ENCODE results near the gene NT5DC3.

Gene NT5DC3

GRCh38 chr12:103780093-103780440 lies 61.0 kb downstream of the NT5DC3 start:
- in situ Hi-C loops (cut with MboI; ENCODE audit: low sequenced_read_pairs, unreplicated experiment) = no loop called here
- no peak for TF ChIP-seq CTCF (IDR thresholded peaks at IDR 0.05; ENCODE audit: borderline replicate concordance, control extremely low read depth, extremely low read depth, insufficient read depth, missing control alignments)
- DNase-seq (ENCODE audit: low spot score) = no peak

- no peak for DNase-seq (ENCODE audit: low spot score)
- in situ Hi-C loops (cut with MboI; ENCODE audit: low sequenced_read_pairs, unreplicated experiment) = no loop called here
- TF ChIP-seq CTCF (IDR thresholded peaks at IDR 0.05; ENCODE audit: borderline replicate concordance, control extremely low read depth, extremely low read depth, insufficient read depth, missing control alignments) = no peak
These were observed 61.5 kb downstream of the NT5DC3 start for GRCh38 chr12:103779410-103780092.

GRCh38 chr12:103778781-103779180 lies 62.3 kb downstream of the NT5DC3 start:
- TF ChIP-seq CTCF (IDR thresholded peaks at IDR 0.05; ENCODE audit: borderline replicate concordance, control extremely low read depth, extremely low read depth, insufficient read depth, missing control alignments) = no peak
- in situ Hi-C loops (cut with MboI; ENCODE audit: low sequenced_read_pairs, unreplicated experiment) = no loop called here
- DNase-seq (ENCODE audit: low spot score) = no peak

- no peak for DNase-seq (ENCODE audit: low spot score)
- in situ Hi-C loops (cut with MboI; ENCODE audit: low sequenced_read_pairs, unreplicated experiment) = no loop called here
- TF ChIP-seq CTCF (IDR thresholded peaks at IDR 0.05; ENCODE audit: borderline replicate concordance, control extremely low read depth, extremely low read depth, insufficient read depth, missing control alignments) = no peak
These were observed 66.0 kb downstream of the NT5DC3 start for GRCh38 chr12:103774977-103775560.

GRCh38 chr12:103773109-103773910 lies 67.7 kb downstream of the NT5DC3 start:
- TF ChIP-seq CTCF (IDR thresholded peaks at IDR 0.05; ENCODE audit: borderline replicate concordance, control extremely low read depth, extremely low read depth, insufficient read depth, missing control alignments) = no peak
- in situ Hi-C loops (cut with MboI; ENCODE audit: low sequenced_read_pairs, unreplicated experiment) = no loop called here
- DNase-seq (ENCODE audit: low spot score) = no peak

GRCh38 chr12:103772367-103773108 lies 68.5 kb downstream of the NT5DC3 start:
- in situ Hi-C loops (cut with MboI; ENCODE audit: low sequenced_read_pairs, unreplicated experiment) = no loop called here
- DNase-seq (ENCODE audit: low spot score) = no peak
- TF ChIP-seq CTCF (IDR thresholded peaks at IDR 0.05; ENCODE audit: borderline replicate concordance, control extremely low read depth, extremely low read depth, insufficient read depth, missing control alignments) = no peak
